Prostate gland (tissue), 2 donors: Measurements from ENCODE around the gene CDC42EP3. TPM values are rescaled to one million over a fixed set of nuclear protein-coding genes. Genes with fewer than 3 reads are reported as not detected.

ENCODE experiments used
- DNase-seq: peaks from one replicate; pipeline ENCODE4 v3.0.0-alpha.2; 2019; ENCODE audit warnings: low spot score
- H3K27ac ChIP-seq, 2 donors: fragments of 200-600 bp; sonication (generic); 2 replicates each; pipeline ENCODE4 v1.5.1; 2017 to 2019
- H3K27me3 ChIP-seq: fragments of 200-600 bp; sonication (generic); replicated peaks from 2 replicates; pipeline ENCODE4 v1.5.1; 2019; ENCODE audit not compliant: insufficient read depth
- H3K36me3 ChIP-seq, 2 donors: fragments of 200-600 bp; sonication (generic); 1 replicate in 1 of 2; 2 replicates in 1 of 2; pipeline versions ENCODE4 v1.5.1 to v1.8.1; 2017 to 2019
- H3K4me1 ChIP-seq: fragments of 200-600 bp; sonication (generic); replicated peaks from 2 replicates; pipeline ENCODE4 v1.5.1; 2019
- H3K4me3 ChIP-seq, 2 donors: fragments of 200-600 bp; sonication (generic); 2 replicates each; pipeline ENCODE4 v1.5.1; 2017 to 2019
- H3K9me3 ChIP-seq: fragments of 200-600 bp; sonication (generic); 2 replicates; pipeline ENCODE4 v1.5.1; 2017
- POLR2A ChIP-seq: fragments of 450-650 bp; IDR thresholded peaks from one replicate; pipeline ENCODE4 v1.6.1; 2016; ENCODE audit warnings: antibody characterized with exemption, mild to moderate bottlenecking
- POLR2AphosphoS5 ChIP-seq: sonication (generic); formaldehyde crosslinking; IDR thresholded peaks from one replicate; pipeline ENCODE4 v1.6.1; 2017; ENCODE audit warnings: antibody characterized with exemption
- WGBS: methylation state at CpG from one replicate; pipeline ENCODE4 v1.1.5; 2018; 5-methylcytosine and 5-hydroxymethylcytosine counted together
- intact Hi-C: fragments of 100-400 bp; cut with DNase I; formaldehyde crosslinking; loops from one replicate; pipeline ENCODE4 v1.14.2; 2022
- total RNA-seq, 2 donors: library from RNA; depleted of rRNA; stranded (reverse); fragments of >200 nt; gene quantifications; one replicate each; pipeline ENCODE4 v1.1.0, GENCODE V29; 2016
- TF ChIP-seq, protein P1 (sequence below), 4 experiments: fragments of 200-600 bp in 2 of 4; fragments of 450-650 bp in 2 of 4; sonication (generic) in 2 of 4; IDR thresholded peaks; 1 replicate in 3 of 4; 2 replicates in 1 of 4; pipeline ENCODE4 v1.5.1; 2016 to 2019; ENCODE audit warnings: antibody characterized with exemption in 4 of 4, mild to moderate bottlenecking in 2 of 4, moderate library complexity in 2 of 4

Gene CDC42EP3
- total RNA-seq, 2 donors from 2014 or later, result 38.5 to 75.5 TPM

- Histone ChIP-seq H3K9me3 (no peaks in the 10 kb centered on the region), H3K4me3 (no peak overlapping the region), H3K27ac (no peak overlapping the region), H3K4me1 (no peaks in the 10 kb centered on the region), H3K36me3 (no peaks in the 10 kb centered on the region), H3K27me3 (no peaks in the 10 kb centered on the region)
- TF ChIP-seq POLR2A, result no peak
- TF ChIP-seq, protein P1, sequence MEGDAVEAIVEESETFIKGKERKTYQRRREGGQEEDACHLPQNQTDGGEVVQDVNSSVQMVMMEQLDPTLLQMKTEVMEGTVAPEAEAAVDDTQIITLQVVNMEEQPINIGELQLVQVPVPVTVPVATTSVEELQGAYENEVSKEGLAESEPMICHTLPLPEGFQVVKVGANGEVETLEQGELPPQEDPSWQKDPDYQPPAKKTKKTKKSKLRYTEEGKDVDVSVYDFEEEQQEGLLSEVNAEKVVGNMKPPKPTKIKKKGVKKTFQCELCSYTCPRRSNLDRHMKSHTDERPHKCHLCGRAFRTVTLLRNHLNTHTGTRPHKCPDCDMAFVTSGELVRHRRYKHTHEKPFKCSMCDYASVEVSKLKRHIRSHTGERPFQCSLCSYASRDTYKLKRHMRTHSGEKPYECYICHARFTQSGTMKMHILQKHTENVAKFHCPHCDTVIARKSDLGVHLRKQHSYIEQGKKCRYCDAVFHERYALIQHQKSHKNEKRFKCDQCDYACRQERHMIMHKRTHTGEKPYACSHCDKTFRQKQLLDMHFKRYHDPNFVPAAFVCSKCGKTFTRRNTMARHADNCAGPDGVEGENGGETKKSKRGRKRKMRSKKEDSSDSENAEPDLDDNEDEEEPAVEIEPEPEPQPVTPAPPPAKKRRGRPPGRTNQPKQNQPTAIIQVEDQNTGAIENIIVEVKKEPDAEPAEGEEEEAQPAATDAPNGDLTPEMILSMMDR (IDR thresholded peaks at IDR 0.05), result no peak
- TF ChIP-seq POLR2AphosphoS5, result no peak
- WGBS, result 86% methylated on average over 3 of the region's 3 CpGs
- no peak for DNase-seq
- intact Hi-C loops, result no loop called here
These were observed 77.7 kb downstream of the CDC42EP3 start for GRCh38 chr2:37593694-37594093.

DNA sequence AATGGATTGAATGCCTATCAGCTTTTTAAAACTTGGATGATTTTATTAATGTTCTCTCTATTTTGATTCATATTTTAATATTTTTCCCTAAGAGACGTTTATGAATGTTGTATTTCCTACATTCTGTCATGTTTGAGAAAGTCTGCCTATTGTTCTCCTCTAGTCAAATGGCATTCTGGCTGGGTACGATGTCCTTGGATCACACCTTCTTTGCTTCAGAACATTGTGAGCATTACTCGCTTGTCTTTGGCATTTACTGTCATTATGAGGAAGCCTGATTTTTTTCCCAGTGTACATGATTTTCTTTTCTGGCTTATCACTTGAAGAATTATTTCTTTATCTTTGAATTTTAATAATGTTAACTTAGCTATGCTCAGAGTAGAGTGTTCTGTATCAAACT lies 78.4 kb downstream of the CDC42EP3 start:
- 47% methylated on average over 3 of the region's 3 CpGs for WGBS

More for the DNA sequence above, 78.4 kb downstream of the CDC42EP3 start:
- no peak for DNase-seq
- Histone ChIP-seq H3K4me3 (no peak overlapping the region), H3K9me3 (no peaks in the 10 kb centered on the region), H3K27ac (no peak overlapping the region), H3K36me3 (no peaks in the 10 kb centered on the region), H3K27me3 (no peaks in the 10 kb centered on the region), H3K4me1 (no peaks in the 10 kb centered on the region)
- intact Hi-C loops, result no loop called here
- TF ChIP-seq, protein P1 (IDR thresholded peaks at IDR 0.05), result no peak
- TF ChIP-seq POLR2AphosphoS5 (no peak), POLR2A (no peak)
